CD4-positive, alpha-beta T cell treated with Interferon gamma for 1 hour (primary cell): ENCODE results near the gene HTRA2.

Source experiments
- DNase-seq: peaks from one replicate; pipeline ENCODE4 v3.0.0-alpha.2; 2020

The HTRA2 gene

DNA sequence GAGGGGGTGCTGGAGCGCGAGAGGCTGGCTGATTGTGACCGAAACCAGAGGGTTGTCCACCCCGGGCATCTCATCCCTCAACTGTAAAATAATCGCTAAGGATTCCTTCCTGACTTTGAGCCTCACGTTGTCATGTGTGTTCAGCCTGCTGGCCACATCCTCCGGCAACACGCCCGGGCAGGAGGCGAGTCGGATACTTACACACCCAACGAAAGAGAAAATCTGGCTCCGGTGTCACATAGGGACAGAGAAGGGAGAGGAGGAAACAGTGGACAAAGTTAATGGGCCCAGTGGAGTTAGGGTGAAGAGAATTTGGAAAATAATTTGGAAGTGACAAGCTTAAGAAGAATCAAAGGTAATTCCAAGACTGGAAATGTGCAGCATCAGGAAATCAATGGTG is 13.1 kb upstream of the HTRA2 start:
- DNase-seq: no peak

DNA sequence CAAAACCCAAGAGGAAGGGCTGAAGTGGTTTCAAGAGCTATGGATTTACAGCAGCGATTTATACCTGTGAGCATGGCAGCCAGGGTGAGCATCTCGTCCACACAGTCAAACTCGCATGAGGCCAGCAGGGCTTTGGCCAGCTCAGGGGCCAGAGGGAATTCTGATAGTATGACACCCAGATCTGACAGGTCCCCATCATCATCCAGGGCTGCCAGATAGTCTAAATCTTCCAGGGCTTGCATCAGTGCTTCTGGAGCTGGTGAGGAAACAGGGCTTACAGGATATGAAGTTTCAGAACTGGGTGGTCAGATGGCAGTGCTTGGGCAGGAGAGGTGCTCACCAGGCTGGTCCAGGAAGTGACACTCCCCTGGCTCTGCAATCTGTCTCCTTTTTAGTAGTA is 7.2 kb upstream of the HTRA2 start:
- DNase-seq: no peak

DNA sequence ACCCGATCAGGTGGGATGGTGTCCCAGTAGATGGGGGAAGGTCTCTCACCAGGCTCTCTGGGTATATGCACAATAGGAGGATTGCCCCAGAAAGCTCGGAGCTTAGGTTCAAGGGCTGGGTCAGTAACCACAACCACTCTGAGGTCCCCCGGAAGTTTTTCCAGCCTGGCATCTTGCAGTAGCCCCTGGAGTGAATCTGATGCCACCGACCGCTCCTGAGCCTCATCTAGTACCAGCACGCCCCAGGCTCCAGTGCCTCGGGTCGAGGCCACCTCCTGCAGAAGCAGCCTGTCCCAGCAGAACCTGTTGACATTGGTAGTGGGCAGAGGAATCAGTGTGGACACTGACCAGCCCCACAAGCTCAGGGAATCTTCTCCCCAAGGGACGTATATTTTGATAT is 5.7 kb upstream of the HTRA2 start:
- no peak for DNase-seq

DNA sequence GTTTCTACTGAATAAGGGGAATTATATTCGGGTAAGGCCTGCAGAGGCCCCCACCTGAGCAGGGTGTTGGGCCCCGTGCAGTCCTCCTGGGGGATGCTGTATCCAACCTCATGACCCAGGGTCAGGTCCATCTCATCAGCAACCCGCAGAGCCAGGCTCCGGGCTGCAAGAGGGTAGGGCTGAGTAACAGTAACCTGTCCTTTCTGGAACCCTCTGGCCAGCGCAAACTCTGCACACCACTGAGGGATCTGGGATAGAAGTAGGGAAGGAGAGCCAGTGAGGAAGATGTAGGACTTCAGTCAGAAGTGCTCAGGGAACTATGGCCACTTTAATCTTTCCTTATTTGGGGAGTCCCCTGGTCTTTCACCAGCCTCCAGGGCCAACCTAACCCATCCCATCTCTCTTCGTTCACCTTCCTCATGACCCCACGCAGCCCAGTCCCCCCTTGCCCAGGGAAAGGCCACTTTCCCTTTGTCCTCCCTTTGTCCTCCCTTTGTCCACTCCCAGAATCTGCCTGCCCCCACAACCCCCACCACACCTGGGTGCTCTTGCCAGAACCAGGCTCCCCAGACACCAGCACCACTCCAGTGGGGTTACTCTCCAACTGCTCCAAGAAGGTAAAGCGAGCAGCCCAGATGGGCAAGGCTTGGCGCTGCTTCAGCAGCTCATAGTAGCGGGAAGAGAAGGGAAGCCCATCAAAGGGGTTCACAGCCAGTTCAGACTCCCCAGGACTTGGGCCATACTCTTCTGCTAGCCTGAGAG is 4.6 kb upstream of the HTRA2 start:
- no peak for DNase-seq

DNA sequence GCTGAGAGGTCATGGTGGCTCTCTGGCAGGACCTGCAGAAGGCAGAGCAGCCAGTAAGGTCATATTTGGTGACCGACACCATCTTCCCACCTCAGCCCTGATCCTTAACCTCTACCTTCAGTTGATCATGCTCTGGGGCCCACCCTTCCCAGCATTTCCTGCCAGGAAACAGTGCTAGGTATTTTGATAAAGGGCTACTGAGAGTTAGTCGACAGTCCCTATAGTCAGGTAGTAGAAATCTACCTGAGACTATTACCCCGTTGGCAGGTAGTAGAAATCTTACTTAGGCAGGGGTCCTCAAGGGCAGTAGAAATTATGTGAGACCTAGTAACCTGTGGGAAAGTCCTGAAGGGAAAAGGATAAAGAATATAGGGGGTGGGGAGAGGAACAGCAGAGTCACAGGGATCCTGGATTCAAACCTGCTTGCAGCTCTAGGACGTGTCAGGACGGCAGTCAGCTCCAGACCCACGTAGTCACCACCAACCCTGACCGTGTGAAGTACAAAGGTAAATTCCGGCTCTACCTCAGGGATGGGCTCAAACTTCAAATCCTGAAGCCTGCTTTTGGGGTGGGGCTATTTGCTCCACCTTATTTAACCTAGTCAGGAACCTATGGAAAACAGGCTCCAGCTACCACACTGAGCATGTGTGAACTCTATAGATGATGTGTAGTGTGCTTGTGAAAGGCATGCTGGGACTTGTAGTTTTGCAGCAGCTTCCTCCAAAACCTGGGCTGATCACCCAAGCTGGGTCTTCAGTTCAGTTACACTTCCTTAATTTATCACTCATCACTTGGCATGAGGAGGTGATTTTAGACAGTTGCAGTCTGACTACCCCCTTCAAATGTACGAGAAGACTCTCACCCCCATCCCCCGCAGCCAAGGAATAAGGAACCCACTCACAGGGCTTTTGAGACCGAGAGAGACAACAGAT is 3.8 kb upstream of the HTRA2 start, which contains the start of gene DQX1:
Gene DQX1 (minus strand): TSS at position 515 of the 932 bp plus-strand sequence. CDS start 502 bp downstream, at position 13.
- DNase-seq: peak; percentile 68

DNA sequence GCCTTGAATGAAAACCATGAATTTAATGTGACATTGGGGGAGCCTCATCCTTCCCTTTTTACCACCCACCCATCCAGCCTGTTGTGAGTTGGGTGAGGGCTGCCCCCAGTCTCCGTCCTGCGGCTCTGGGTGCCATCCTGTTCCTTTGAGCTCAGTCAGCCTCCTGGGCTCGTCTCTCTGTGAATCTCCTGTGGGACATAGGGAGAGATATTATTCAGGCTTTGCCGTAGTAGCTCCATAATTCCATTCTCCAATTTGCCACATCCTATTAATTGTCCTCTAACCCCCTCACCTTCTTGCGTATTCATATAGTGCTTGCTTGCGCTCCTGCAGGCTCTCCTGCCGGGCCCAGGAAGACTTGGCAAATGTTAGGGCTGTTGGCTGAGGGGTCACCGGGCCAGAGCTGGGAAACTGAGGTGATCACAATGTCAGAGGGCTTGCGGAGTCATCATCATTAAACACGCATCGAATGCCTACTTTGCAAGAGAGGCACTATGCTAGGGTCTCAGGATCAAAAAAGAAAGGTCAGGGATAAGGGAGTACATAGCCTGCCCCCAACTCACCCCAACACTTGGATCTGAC is 3.0 kb upstream of the HTRA2 start:
- DNase-seq: no peak

DNA sequence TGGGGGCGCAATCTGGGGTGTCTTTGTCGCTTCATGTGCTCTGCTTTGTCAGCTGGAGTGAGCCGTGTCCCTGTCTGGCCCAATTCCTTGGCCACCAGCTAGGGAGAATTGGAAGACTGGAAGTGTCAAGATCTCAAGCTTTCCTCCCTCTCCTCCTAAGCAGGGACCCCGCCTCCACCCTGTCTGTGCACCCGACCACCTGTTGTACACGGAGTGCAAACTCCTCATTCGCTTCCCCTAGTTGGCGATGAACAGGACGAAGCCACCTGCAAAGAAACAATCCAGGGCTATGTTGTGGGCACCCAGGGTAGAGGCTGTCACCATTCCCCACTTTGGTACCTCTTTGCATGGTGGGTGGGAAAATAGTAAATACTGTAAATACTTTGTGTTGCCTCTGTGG is 2.0 kb upstream of the HTRA2 start:
- DNase-seq: no peak

DNA sequence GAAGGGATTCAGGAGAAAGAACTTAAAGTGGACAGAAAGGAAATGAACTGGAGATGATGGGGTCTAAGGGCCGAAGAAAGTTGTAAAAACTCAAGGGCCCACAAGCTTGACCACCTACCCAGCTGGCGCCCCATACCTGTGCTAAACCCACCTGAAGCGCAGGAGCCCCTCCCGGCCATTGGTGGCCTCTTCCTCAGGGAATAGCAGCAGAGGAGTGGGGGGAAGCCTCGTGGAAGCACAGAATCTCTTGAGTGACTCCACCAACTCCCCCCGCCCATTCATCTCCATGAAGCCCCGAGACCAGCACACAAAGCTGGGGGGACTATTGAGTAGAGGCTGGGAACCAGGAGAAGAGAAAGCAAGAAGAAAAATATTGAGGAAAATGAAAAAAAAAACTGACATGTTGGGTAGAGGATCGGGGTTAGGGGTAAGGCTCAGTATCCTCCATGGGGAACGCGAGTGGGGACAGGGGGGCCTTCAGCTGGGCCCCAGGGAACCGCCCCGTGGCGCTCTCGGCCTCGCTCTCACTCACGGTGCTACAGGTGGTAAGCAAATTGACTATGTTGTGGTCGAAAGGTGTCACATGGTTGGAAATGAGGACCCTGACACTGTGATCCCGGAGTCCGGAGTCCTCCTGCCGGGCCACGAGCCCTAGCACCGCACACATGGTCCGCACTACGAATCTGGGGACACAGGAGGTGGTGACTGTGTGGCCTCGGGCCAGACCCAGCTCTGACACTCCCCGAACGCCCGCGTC is 955 bp upstream of the HTRA2 start:
- DNase-seq: no peak

DNA sequence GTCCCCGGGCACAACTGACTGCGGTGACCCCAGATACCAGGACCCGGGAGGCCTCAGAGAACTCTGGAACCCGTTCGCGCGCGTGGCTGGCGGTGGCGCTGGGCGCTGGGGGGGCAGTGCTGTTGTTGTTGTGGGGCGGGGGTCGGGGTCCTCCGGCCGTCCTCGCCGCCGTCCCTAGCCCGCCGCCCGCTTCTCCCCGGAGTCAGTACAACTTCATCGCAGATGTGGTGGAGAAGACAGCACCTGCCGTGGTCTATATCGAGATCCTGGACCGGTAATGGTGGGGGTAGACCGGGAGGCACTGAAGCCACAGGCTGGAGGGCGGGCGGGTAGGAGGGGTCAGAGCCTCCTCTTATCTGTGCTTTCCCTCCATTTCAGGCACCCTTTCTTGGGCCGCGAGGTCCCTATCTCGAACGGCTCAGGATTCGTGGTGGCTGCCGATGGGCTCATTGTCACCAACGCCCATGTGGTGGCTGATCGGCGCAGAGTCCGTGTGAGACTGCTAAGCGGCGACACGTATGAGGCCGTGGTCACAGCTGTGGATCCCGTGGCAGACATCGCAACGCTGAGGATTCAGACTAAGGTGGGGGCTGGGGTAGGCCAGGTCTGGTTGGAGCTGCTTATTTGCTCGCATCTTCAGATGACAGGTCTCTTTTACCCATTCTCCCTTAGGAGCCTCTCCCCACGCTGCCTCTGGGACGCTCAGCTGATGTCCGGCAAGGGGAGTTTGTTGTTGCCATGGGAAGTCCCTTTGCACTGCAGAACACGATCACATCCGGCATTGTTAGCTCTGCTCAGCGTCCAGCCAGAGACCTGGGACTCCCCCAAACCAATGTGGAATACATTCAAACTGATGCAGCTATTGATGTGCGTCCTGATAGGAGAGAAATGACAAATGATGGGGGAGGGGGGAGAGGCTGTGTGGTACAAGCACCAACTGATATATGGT is 780 bp downstream of the HTRA2 start:
- DNase-seq: peak; percentile 66

DNA sequence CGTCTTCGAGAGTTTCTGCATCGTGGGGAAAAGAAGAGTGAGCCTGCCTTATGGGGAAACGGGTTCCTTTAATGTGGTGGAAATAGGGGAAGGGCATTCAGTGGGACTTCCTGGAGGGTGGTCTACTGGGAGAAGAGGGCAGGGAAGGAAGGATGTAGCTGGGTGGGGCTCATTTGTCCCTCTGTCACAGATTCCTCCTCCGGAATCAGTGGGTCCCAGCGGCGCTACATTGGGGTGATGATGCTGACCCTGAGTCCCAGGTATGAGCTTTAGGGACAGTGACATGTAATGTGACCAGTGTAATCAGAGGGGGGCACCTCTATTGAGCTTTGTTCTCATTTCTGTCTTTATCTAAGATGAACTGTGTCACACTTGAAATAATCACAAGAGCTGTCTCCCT is 1.9 kb downstream of the HTRA2 start:
- DNase-seq: no peak

DNA sequence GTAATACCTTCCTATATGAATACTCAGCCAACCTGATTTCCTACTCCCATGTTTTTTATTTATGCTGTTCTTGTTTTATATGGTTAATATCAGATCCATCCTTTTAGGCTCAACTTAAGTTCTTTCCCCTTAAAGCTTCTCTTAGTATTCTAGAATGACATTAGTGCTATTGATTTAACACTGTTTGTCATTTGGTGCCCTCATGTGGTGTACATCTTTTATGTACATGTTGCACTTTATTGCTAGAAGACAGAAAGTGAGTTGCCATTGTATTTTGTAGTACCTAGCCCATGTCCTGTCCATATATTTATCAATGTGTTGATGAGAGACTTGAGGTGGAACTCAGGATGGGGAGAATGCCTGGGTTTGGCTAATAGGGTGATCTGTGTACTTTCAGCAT is 2.5 kb downstream of the HTRA2 start:
- DNase-seq: no peak

DNA sequence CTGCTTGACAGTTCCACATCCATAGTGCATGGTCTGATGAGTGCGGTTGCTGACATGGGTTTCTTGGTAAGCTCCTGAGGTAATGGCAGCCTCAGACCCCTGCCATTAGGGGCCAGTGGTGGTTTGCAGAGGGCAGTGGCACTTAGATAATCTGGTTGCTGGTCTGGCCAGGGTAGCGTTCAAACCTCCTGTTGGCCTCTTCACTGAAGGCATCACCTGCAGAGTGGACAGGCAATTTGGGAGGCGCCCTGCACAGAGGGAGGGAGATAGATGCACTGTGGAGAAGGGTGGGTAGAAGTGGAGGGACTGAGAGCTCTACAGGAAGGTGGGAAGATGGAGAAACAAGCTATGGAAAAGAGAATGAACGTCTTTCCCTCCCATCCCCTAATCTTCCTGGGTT is 3.7 kb downstream of the HTRA2 start:
- DNase-seq: no peak

DNA sequence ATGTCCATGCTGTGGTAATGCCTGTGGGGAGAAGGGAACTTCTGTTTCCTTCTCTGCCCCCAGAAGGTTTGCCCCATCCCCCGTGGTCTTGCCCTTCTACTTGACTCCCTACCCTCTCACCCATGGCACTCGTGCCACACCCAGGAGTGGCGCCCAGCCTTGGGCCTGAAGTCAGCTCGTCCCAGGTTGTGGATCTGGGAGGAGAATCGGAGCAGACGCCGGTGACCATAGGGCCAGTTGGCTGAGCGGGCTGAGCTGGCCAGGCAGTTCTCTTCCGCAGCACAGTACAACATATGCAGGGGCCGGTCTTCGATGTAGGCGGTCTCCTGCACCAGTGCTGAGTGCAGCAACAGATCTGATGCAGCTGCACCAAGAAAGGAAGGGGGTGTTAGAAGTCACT is 4.7 kb downstream of the HTRA2 start:
- no peak for DNase-seq

DNA sequence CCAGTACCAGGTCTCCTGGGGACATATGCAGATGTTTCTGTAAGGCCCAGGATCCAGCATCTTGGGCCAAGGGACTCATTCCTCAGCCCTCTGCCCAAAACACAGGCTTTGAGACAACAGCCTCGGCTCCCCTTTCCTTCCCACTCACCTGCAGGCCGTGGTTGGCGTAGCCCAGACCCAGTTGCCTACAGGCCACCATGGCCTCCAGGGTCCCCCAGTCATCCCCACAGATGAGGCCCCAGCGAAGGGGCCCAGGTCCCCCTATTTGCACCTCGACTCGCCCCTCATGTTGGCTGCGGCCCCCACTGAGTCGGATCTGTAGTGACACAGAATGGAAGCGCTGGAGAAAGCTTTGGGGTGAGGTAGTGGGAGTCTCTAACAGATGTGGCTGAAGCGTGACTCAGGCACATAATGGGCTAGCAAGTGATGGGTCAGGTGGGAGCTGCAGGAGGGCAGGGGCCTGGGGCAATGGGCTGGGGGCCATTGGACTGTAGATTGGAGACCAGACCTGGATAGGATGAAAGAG is 5.8 kb downstream of the HTRA2 start:
- DNase-seq: no peak

DNA sequence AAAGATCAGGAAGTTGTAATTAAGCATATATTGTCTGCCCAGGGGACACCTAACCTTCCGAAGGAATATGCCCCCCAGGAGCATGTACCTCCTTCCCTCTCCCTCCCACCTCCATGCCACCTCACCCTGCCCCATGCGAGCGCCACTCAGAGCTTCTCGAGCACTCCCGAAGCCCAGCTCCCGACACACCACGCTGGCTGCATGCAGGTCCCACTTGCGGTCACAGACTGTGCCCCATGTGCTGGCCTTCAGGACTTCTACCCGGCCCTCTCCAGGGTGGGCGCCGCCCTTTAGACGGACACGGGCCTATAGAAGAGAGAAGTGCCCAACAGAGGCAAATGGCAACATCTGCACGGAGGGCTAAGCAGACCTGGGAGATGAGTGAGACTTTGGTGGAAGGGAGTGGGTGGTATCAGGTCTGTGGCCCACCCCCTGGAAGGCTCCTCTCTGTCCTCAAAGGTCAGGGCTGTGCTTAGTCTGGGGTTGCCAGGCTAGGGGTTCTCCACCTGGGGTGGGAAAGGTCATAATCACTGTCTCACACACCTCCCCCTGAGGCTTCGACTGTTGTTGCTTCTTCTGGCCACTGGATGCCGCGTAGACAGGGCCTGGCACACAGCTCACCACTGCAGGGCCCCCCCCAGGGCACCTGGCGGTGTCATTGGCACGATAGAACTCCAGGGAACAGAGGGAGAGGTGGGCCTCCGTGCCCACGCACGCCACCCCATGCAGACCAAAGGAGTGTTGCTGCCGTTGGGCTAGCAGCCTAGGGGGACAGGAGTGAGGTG is 6.6 kb downstream of the HTRA2 start:
- DNase-seq: no peak

DNA sequence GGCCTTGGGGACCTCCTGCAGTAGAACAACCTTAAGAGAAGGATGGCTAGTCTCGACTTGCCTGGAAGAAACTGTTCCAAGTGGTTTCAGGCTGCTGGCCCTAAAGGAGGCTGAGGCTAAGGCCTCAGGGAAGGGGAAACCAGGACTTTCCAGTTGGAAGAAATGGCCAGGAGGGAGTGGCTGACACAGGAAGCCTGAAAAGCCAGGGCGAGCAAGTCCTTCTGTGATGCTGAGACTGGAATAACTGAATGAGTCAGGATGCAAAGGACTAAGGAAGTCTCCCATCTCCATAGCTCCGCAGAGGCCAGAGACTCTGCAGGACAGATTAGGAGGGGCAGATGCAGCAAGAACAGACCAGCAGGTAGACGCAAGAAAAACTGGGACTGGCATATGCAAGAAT is 7.4 kb downstream of the HTRA2 start:
- no peak for DNase-seq

DNA sequence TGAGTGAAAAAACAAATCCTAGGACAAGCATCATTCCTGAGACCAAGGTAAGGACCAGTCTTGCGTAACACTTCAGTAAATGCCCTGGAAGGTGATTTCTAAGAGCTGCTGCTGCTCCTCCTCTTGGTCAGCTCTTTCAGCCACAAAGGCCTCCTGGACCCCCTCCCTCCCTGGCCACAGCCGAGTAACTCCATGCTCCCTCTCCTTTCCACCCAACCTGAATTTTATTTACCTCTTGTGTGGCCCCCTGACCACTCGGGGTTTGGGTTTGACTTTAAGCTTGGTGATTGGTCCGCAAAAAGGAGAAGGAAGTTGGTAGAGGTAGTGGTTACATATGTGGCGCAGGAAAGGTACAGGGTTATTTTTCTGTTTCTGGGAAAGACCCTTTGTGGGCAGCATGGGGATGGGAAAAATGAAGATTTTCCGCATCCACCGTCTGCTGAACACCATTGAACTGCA is 9.2 kb downstream of the HTRA2 start:
- no peak for DNase-seq

DNA sequence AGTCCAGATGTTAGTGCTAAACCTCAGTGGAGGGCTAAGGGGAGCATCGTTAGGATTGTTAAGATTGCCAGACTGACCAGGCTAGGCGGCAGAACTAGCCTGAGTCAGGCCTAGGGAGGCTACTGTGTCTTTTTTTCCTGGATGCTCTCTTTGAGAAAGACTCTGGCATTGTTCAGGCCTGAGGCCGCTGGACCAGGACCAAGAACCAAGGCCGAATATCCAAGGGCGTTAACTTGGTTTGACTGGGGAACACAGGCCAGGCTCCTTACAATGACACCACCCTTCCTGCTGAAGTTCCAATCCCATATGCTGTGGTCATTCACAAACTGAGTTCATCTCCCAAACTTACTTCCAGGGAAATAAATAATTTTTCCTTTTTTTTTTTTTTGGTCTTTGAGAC is 10.6 kb downstream of the HTRA2 start:
- DNase-seq: no peak

DNA sequence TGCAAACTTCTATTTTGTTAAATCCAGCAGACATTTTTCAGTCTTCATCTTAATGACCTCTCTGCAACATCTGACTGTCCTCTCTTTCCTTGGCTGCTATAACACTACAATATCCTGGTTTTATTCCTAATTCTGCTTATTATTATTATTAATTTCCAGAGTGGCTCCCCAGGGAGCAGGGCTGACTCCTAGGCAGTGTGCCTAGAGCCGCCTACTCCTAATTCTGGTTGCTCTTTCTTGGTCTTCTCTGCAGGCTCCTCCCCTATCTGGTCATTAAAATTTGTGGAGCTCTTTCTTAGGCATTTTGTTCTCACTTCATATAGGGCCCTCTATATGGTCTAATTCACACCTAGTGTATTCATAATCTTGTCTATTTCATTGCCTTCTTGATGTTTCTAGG is 13.2 kb downstream of the HTRA2 start:
- no peak for DNase-seq

DNA sequence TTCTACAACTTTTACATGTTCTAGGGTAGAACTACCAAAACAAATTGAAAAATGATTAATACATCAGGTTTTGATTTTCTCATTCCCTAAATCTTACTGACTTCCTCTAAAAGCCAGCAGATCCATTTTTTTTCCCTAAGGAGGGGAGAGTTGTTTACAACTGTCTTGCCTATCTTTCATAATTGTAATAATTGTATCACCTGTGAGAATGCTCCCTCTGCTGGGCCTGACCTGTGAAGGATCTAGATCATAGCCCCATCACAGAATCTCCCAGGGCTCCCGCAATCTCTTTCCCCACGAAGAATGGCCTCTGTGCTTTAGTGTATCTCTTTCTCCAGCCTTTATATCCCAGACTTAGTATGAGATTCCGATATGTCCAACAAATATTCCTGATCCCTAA is 14.9 kb downstream of the HTRA2 start:
- DNase-seq: no peak

DNA sequence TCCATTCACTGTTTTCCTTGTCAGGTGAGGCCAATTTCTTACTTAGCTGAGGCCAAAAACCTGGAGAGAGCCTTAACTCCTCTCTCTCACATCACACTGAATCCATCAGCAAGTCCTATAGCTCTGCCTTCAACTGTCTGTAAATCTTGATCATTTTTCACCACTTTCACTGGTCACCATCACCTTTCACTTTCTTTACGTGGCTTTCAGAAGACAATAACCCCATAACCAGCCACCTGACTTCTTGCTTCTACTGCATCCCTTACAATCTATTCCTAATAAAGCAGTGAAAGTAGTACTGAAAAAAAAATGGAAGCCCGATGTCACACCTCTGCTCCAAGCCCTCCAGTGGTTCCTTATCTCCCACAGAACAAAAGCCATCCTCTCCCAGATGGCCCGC is 16.3 kb downstream of the HTRA2 start:
- DNase-seq: no peak
